ENCODE data around the gene PRICKLE4. TPM values are rescaled to one million over a fixed set of nuclear protein-coding genes. Genes with fewer than 3 reads are reported as not detected.
A peak's percentile ranks its signal among the peaks of the same experiment; 100 is the strongest.

PRICKLE4 gene
- total and polyA plus RNA-seq, 2 of the 13 experiments (the other 11 are each of a cell fraction or from before 2014, with no cell fraction given) = 0.92 to 1.2 TPM

- peak; percentile 61 for TF ChIP-seq RBFOX2 (IDR thresholded peaks at IDR 0.05; ENCODE audit: low read depth, low read length)
- peak; percentile 85 for TF ChIP-seq AGO2 (optimal IDR thresholded peaks at IDR 0.05; ENCODE audit: low read depth, low read length)
- TF ChIP-seq SUZ12 (IDR thresholded peaks at IDR 0.05; ENCODE audit: low read depth, low read length) = no peak
- no peak for TF ChIP-seq ZNF296 (CRISPR knock-in tag; conservative IDR thresholded peaks at IDR 0.05)
- no peak for TF ChIP-seq ZNF234 (CRISPR knock-in tag; conservative IDR thresholded peaks at IDR 0.05)
- no peak for TF ChIP-seq EEA1 (CRISPR knock-in tag; IDR thresholded peaks at IDR 0.05; ENCODE audit: borderline replicate concordance)
- TF ChIP-seq DR1 (CRISPR knock-in tag; IDR thresholded peaks at IDR 0.05) = no peak
- TF ChIP-seq ETV5 (CRISPR knock-in tag; IDR thresholded peaks at IDR 0.05; ENCODE audit: borderline replicate concordance) = peak; percentile 67; the same call in 1 of the 2 replicates
- TF ChIP-seq TFE3 (CRISPR knock-in tag; IDR thresholded peaks at IDR 0.05) = 0 out of 2 replicates have a peak, but pooled peaks have one; percentile 24
- peak; percentile 64; a peak in 3 of 4 replicates for TF ChIP-seq EP300 (IDR thresholded peaks at IDR 0.05; ENCODE audit: low read depth in 2 of 2, low read length in 2 of 2)
- peak; percentile 78; the same call in 1 of the 2 replicates for TF ChIP-seq EP300 (CRISPR knock-in tag; IDR thresholded peaks at IDR 0.05; ENCODE audit: borderline replicate concordance)
- TF ChIP-seq ZNF230 (CRISPR knock-in tag; IDR thresholded peaks at IDR 0.05) = no peak
- no peak; the same call in 1 of the 2 replicates for TF ChIP-seq FOXK1 (CRISPR knock-in tag; IDR thresholded peaks at IDR 0.05; ENCODE audit: borderline replicate concordance, low read depth)
- no peak for TF ChIP-seq GMEB1 (CRISPR knock-in tag; IDR thresholded peaks at IDR 0.05; ENCODE audit: borderline replicate concordance)
- peak; percentile 46; the same call in 1 of the 2 replicates for TF ChIP-seq ZSCAN5A (CRISPR knock-in tag; IDR thresholded peaks at IDR 0.05; ENCODE audit: borderline replicate concordance)
- TF ChIP-seq MAZ (IDR thresholded peaks at IDR 0.05; ENCODE audit: borderline replicate concordance, low read depth, low read length) = no peak; the same call in 1 of the 2 replicates
- 0 out of 2 replicates have a peak, but pooled peaks have one; percentile 23 for TF ChIP-seq MAZ (CRISPR knock-in tag; IDR thresholded peaks at IDR 0.05; ENCODE audit: low read depth)
- no peak for TF ChIP-seq EHMT2 (IDR thresholded peaks at IDR 0.05; ENCODE audit: borderline replicate concordance, low read depth, low read length)
- no peak for TF ChIP-seq E2F2 (CRISPR knock-in tag; IDR thresholded peaks at IDR 0.05; ENCODE audit: borderline replicate concordance)
- no peak for TF ChIP-seq ETV6 (CRISPR knock-in tag; conservative IDR thresholded peaks at IDR 0.05)
- no peak for TF ChIP-seq NKX3-1 (CRISPR knock-in tag; IDR thresholded peaks at IDR 0.05)
- TF ChIP-seq ARNTL (CRISPR knock-in tag; IDR thresholded peaks at IDR 0.05) = no peak
Observed at GRCh38 chr6:41741625-41742490, 38.7 kb upstream of the PRICKLE4 start (continued).

Data from HepG2 (cell line).